CD4-positive, alpha-beta T cell treated with Interleukin-12 subunit alpha and Interleukin-12 subunit beta, for 1 hour (primary cell): Measurements from ENCODE around the gene ZDHHC13.

Source experiments
- DNase-seq: peaks from one replicate; pipeline ENCODE4 v3.0.0-alpha.2; 2020

The ZDHHC13 gene, protein sequence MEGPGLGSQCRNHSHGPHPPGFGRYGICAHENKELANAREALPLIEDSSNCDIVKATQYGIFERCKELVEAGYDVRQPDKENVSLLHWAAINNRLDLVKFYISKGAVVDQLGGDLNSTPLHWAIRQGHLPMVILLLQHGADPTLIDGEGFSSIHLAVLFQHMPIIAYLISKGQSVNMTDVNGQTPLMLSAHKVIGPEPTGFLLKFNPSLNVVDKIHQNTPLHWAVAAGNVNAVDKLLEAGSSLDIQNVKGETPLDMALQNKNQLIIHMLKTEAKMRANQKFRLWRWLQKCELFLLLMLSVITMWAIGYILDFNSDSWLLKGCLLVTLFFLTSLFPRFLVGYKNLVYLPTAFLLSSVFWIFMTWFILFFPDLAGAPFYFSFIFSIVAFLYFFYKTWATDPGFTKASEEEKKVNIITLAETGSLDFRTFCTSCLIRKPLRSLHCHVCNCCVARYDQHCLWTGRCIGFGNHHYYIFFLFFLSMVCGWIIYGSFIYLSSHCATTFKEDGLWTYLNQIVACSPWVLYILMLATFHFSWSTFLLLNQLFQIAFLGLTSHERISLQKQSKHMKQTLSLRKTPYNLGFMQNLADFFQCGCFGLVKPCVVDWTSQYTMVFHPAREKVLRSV

DNA sequence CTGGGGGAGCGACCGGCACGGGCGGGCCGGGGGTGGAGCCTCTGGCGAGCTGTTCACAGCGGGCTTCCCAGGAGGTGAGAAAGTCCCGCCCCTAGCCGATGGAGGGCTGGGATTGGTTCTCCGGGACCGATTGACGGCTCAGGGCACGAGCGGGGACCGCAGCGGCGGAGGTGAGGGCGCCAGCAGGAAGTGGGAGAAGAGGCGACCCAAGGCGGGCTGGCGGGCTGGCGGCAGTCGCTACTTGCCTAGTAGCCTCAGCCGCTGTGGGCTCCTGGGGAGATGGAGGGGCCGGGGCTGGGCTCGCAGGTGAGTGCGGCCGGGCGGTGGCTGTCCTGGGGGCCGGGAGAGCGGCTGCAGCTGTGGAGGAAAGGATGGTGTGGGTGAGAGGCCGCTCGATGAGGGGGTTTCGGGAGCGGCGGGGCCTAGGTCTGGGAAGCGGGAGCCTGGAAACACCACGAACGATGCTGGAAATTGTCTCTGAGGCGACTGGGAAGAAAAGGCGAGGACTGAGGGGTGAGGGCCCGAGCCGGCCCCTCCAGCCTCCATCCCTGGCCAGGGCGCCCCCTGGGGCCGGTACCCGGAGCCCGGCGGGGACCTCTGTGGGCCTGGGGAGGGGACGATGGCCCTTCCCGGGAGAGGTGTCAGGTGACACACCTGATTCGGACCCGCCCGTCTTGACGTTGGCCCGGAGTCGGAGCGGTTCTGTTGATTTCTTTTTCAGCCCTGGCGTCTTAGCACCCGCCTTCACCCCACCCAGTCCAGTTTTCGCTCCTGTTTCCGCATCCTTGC lies at the start of gene ZDHHC13:
TSS of gene ZDHHC13 (plus strand) at position 198 of the 789 bp plus-strand sequence. CDS start at position 280, 82 bp downstream.
- DNase-seq = peak; percentile 94

DNA sequence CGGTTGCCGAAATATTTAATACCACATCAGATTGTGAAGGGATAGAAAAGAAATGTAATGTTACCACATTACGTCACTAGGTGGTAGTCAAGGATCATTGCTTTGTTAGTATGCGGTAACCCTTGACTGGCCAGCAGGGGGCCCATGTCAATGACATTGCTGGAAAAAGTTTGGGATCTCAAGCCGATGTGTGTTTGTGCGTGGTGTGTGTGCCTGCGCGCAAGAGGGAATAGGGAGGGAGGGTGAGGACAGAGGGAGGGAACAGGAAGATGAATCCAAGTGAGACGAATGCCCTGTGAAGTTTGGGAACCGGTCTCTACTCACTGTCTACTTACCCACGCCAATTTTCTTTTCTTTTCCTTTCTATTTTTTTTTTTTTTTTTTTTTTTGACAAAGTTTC lies 45.7 kb upstream of the ZDHHC13 start:
- peak; percentile 64 for DNase-seq

DNA sequence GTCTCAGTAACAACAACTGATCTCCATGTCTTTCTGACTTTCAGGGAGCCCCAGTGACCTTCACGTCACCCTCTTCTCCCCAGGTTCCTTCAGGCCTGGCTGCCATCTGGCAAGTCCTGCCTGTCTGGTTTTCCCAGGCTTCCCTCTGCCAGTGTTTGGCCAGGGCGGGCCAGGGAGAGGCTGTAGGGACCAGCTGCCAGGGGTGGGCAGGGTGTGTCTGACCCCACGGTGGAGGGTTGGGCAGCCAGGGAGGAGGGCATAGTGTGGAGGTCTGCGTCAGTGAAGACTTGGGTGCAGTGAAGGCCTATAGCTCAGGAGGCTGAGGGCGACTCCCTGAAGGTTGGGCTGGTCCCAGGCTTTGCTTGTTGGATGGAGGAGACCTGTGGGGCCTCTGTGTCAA lies 44.5 kb upstream of the ZDHHC13 start:
- DNase-seq = no peak

DNA sequence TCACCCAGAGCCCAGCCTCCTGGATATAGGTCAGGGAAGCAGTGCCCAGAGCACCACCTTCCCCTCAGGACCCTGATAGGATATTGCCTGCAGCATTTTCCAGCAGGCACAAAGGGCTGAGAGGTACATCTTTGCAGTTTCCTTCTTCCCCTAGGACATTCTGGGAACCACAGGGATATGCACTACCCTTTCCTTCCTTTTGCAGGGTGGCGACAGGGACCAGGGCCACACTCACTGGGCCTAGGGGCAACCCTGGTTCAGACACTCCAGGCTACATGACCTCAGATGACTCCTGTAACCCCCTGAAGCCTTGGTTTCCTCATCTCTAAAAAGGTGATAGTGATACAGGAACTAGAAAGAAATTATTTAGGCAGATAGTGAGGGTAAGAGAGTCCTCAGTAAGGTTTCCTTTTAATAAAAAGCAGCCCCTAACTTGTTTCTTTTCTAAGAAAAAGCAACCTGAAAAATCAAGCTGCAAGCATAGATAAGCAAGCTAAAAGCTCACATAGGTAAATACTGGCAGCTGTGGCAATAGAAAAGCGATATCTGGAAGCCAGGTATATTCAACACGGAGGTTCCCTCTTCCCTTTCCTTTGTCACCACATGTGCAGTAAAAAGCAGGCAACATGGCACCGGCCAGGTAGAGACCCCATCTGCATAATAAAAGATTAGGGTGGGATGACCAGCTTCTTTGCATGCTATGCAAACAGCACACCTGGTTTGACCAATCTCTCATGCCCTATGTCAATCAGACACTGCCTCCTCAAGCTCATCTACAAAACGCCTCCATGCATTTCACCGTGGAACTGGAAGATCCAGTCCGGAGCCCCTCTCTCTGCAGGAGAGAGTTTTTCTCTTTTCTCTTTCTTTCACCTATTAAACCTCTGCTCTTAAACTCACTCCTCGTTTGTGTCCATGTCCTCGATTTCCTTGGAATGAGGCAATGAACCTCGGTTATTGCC lies 43.2 kb upstream of the ZDHHC13 start:
- DNase-seq = no peak

DNA sequence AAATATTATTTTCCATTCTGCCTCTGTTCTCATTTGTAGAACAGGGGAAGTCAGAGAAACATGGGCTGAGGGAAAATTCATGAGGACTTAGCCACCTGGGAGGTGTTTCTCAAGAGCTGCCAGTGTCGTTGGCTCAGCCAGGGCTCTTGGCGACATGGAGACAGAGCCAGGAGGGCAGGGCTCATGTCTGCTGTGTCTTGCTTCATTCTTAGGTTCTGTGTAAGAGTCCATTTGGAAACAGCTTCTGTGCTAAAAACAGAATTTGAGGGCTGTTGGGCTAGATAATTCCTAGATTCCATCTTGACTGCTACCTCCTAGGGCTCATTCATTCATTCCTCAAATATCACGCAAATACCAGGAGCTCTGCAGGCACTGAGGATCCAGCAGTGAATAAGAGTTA lies 41.3 kb upstream of the ZDHHC13 start:
- DNase-seq = no peak

DNA sequence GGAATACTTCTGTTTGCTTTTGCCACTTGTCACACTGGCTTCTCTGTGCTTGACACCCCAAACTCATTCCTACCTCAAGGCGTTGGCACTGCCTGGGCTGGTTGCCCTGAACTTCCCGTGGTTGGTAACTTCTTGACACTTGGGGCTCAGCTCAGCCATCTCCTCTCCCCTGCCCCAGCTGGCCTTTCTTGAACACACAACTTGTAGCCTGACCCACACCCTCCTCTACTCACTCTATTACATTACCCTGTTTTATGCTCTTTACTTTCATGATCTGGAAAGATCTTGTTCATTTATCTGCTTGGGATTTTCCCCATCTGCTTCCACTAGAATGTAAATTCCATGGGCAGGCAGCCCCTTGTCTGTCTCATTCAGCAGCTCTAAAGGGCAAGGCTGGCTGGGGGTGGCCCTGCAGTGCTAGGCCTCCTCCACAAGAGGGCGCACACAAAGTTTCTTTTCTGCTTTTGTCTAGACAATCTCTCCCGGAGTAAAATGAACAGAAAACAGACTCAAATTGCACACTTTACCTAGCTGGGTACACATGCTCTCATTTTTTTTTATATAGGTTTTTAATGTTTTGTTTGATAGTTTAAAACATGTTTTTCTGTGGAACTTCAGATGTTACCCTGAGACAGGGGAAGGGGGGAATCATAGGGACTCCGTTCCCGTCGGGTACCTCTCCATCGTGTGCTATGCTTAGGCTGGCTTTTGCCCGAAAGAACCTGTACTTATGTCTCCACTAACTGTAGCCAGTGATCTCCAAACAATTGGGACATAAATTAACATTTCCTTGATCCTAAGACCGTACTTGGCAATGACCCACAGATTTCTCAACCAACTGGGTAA lies 40.0 kb upstream of the ZDHHC13 start:
- DNase-seq = peak; percentile 56

DNA sequence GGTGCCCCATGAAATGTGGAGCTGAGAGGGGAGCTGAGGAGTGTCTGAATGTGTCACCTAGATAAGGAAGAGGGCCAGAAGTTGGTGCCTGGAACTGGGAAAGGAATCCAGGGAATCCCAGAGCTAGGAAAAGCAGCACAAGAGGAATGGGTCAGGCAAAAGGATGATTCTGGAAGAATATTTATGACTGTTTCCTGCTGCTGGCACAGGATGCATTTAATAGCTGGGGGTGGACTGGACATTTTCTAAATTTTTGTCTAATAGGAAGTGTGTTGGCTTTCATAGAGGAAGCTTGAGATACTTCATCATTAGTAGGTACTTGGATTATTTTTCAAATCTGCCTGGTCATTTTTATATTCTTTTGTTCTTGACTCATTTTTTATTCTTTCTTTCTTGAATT lies 39.0 kb upstream of the ZDHHC13 start:
- no peak for DNase-seq

DNA sequence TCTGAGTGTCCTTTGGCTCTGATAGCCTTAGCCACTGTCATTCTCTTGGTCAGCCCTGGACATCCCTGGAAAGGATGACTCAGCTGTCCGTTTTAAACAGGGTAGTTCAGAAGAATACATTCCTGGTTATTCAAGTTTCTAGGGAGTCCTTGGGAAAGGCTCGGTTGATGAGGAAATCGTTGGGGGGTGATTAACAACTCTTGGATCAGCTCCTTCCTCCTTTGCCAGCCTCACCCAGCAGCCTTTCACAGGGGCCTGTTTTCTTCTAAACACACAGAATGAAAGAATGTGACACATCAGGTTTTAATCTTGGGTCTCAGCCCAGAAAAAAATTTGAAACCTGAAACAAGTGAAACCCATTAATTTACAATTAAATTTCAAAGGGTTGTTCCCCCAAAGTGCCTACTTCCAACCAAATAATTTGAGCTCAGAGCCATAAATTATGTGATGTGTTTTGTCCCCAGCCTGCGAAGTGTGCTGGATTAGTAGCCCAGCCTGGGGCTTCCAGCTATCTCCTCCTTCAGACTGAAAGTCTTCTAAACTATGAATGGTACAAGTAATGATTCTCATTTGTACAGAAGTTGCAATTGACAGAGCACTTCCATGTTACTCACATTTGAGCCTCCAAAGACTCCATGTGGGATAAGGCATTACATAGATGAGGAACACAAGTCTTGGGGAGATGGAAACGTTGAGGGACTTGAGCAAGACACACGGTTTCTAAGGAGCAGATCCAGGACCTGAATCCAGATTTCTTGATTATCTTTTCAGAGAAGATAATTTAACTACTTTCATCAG lies 37.1 kb upstream of the ZDHHC13 start:
- no peak for DNase-seq

DNA sequence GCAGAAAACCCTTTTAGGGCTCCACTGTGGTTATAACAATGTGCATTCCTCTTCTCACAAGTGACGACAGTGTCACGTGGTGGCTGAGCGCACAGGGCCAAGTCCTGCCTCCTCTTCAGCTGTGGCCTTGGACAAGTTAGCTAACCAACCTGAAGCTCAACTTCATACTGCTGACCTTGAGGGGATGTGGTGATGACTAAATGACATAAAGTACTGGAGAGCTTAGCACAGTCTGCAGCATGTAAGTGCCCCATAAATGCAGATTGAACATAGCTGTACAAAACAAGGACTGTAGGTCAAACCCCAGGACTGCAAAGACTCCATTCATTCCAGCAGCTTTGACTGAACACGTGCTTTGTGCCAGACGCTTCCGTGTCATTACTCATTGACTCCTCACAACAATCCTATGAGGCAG lies 36.4 kb upstream of the ZDHHC13 start:
- DNase-seq = no peak

DNA sequence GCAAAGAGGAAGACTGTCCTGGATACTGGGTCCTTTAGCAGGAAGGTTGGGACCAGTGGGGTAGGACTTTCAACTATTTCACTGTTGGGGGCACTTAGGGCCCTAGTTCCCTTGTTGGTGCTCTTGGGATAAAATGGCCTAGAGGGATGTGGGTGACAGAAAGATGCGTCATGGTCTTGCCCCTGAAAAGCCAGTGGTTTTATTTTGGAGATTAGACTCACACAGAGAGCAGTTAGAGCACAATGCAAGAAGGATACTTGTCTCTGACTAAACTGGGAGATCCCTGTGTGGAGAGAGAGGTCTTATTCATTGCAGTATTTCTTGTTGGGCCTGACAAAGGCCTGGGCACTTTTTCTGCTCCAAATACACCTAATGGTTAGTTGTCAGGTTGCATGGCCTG lies 33.8 kb upstream of the ZDHHC13 start:
- no peak for DNase-seq

DNA sequence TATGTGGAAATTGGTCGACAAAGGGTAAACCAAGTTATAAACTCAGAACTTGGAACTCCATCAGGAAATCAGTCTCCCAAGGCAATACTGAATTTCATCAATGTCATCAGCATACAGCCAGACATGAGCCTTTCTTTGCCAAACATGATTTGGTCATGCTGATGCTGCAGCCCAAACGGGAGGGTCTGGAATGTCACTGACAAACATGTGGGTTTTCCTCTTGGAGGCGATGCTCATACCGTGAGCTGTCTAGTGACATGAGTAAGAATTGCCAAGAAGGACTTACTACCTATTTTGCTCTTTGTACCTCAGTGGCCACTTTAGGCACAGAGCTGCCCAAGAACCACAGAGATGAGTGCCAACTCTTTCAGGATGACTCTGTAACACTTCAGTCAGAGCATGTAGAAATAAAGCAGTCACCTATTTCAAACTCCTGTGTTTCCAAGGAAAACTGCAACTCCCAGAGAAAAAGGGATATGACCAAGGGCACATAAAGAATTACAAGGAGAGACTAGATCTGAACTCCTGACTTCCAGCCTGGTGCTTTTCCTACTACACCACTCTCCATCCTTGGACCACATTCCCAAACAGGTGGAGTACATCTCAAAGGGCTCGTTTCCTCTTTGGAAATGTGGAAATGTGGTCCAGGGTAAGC lies 32.2 kb upstream of the ZDHHC13 start:
- DNase-seq = no peak

DNA sequence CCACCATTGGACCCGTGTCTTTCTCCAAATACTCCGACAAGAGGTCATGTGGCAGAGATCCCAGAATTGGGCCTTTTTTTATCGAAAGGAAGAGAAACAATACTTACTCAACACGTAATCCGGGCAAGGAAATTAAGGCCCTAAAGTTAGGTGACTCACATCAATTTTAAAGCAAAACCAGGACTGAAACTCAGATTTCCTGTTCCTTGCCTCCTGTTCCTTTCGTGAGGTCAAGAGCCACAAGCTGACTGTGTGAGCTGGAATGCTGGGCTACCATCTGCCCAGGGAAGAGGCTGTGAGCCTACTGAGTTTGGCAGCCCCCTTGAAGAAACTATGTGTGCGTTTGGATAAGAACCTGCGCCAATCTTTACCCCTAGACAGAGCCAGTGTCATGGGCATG lies 29.3 kb upstream of the ZDHHC13 start:
- DNase-seq = no peak

DNA sequence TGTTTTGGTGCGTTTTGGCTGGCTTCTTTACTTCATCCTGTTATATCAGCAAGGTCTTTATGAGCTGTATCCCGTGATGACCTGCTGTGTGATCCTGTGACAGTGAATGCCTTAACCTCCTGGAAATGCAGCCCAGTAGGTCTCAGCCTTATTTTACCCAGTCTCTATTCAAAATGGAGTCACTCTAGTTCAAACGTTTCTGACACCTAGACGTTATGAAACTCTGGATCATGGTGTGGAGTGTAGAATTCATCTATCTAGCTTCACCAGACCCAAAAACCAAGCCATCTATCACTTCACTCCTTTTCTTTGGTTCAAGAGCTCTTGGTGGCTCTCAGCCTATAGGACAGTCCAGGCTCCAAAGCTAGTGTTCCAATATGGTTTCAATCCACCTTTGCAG lies 28.2 kb upstream of the ZDHHC13 start:
- DNase-seq = no peak

DNA sequence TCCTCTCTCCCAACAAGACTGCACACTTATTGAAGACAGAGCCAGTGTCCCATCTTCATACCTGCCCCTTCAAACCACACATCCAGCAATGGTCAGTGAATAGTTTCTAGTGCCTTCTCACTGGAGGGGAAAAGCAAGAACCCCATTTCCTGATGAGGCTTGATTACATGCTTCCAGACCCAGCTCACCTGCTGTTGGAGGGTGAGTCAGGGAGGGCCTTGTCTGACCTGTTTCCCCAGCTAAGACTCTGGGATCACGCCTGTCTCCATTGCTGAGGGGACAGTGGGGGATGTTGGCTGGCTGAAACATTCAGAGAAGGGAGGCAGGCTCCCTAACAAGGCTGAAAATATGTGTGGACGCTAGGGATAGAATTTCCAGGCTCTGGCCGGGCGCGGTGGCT lies 27.5 kb upstream of the ZDHHC13 start:
- DNase-seq = no peak

DNA sequence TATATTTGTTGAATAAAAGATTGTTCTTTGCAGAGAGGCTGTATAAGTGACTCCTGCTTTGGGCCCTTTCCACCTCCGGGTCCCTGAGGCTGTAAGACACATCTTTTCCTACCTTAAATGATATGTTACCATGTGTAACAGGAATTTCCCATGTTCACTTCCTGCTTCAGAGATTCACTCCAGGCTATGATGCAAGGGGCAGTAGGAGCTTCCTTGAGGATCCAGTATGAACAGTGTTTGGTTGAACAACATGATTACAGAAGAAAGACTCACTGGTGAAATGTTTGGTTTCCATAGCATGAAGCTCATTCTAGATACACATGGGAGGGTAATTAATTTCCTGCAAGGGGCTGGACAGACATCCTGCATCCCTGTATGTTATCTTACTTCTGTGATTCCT lies 25.6 kb upstream of the ZDHHC13 start:
- no peak for DNase-seq

DNA sequence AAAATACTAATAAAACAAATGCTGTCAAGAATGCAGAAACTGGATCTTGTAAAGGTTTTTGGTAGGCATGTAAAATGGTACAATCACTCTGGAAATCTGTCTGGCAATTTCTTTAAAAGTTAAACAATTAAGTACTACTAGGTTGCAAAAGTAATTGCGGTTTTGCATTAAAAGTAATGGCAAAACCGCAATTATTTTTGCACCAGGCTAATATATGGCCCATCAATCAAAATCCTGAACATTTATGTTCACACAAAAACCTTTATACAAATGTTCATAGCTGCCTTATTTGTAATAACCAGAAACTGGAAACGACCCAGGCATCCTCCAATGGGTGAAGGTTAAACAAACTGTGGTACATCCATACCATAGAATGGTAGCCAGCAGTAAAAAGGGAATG lies 24.6 kb upstream of the ZDHHC13 start:
- DNase-seq = no peak

DNA sequence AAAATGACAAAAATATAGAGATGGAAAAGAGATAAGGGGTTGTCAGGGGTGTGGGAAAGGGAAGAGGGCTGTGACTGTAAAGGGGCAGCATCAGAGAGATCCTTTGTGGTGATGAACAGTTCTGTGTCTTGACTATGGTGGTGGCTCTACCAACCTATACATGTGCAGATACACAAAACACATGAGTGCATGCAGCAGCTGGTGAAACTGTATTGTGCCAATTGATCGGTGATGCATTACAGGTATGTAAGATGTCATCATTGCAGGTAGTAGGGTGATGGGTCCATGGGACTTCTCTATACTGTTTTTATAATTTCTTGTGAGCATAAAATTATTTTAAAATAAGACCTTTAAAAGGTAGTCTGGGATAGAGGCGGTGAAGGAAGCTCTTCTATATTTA lies 24.1 kb upstream of the ZDHHC13 start:
- DNase-seq = no peak

DNA sequence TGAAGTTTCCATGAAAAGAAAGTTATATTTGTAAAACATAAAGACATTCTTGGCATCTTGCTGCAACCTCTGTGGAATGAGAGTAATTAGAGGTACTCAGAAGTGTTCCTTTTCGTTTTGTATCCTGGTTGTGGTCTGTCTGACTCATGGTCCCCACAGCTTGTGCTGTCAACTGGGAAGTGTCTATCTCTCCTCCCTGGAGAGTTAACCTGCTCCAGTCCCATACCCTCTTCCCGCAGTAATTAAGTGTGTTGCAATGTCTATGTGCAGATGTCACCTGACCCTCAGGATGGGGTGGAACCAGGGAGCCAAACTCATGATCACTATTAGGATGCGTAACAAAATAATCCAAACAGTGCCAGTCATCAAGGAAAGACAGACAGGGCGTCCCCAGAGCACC lies 23.0 kb upstream of the ZDHHC13 start:
- DNase-seq = no peak

DNA sequence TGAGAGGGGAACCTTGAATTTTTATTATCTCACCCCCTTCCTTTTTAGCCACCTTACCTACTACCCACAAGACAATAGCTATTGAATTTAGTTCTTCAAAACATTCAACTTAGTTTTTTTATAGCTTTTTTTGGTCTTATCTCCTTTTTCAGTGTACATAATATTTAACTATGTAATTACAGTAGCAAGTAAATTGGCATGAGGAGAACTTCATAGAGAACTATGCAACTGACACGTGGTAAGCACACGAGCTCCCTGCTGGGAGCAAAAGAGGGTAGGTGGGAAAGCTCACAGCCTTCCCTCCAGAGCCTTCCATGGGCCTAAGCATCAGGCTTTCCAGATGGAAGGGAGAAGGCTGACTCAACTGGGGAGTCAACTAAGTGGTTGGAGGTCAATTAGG lies 22.1 kb upstream of the ZDHHC13 start:
- no peak for DNase-seq

DNA sequence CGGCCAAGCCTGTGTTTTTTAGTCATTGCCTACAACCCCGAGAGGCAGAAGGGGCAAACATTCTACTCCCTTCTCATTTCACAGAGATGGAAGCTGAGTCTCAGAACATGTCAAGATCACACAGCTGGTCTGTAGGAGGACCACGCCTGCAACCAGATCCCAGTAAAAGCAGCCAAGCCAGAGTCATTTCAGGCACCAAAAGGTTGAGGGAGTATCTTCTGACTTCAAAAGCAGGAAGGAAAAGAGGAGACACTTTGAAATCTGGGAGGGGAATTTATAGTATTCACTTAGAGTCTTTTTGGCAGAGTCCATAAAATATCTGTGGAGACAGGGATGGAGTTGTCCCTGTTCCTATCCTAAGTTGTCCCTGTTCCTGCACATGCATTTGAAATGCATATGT lies 17.9 kb upstream of the ZDHHC13 start:
- DNase-seq = no peak
